Mucosa of gallbladder (tissue), 1 donor: ENCODE measurements around the gene TMEM272. TPM values are rescaled to one million over a fixed set of nuclear protein-coding genes. Genes with fewer than 3 reads are reported as not detected.

Experiments
- DNase-seq: peaks from one replicate; pipeline ENCODE4 v3.0.0-alpha.2; 2020; ENCODE audit warnings: low spot score
- total RNA-seq: library from RNA; stranded (reverse); gene quantifications from one replicate; pipeline ENCODE4 v1.2.1, GENCODE V29; 2021
- donor health status: DM: no; HTN: no; CAD: no.

TMEM272 gene
- total RNA-seq, 1 donor from 2014 or later: 1.0 TPM

DNA sequence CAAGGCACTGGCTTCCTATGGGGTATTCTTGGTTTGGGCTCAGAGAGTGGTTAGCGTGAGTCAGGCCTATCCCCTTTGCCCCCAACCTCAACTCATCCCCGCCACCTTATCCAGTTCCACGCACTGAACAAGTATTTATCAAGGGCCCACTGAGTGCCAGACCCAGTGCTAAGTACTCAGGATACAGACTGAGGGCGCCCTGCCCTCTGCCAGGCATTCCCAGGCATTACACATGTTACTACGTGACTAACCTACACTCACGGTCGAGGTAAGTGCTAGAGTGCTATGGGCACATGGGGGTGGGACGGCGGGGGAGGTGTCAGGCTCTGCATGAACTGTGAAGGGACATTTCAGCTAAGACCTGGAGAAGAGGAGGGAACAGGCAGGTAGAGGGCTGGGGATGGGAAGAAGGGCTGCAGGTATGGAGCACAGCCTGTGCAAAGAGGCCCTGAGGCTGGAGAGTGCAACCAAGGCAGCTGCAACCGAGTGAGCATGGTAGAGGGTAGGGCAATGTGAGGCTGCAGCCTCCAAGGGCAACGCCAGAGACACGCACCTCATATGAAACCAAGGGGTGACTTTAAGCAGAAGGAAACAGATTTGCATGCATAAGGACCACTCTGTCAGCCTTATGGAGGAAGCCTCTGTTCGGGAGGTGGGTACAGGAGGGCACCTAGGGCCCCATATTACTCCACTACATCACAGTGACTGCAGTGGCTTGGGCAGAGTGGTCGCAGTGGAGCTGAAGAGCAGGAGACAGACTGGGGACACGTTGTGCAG is 63.5 kb downstream of the TMEM272 start:
- no peak for DNase-seq

DNA sequence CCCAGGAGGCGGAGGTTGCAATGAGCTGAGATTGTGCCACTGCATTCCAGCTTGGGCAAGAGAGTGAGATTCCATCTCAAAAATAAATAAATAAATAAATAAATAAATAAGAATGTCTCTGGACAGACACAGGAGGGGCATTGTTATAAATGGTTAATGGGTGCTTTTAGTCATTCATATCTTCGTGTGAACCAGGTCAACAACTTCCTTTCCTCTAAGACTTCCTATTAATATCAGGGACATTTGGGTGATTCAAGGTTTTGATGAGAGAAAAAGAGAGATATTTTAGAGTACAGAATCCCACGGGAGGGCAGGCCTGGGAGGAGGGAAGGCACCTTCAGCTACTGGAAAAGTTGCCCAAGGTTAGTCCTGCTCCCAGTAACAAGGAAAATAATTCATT is 64.9 kb downstream of the TMEM272 start:
- DNase-seq: no peak

DNA sequence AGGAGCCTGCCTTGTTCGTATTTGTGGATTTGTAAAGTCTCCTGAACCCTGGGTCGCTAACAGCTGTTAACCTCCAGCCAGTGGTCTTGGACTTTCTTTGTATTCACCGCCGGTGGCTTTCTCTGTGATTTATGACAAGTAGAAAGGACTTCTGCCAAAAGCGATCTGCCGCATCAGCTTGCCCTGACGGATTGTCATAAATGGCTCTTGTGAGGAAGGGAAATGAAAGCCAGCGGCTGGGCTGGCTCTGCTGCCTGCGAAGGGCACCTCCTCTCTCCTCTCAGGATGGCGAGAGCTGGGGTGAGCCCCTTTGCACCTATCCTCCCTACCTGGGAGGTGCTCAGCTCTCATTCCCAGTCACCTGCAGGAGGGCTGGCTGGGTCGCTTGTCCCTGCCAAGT is 66.6 kb downstream of the TMEM272 start:
- DNase-seq: no peak

DNA sequence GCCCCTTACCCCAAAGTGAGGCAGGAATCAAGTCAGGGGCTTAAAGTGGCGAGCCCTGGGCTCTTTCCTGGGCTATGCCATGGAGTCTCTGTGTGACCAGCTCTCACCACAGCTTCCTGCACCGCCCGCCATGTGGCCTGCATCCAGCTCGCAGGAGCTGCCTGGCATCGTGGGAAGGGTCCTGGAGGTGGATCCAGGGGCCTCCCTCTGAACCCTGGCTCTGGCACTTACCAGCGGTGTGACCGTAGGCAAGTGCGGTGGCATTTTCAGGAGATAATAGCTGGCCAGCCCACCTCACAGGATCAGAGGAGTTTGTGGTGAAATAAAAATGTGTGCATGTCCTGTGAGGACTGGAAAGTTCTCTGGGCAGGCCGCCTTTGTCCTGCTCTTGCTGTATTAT is 67.1 kb downstream of the TMEM272 start:
- DNase-seq: no peak

DNA sequence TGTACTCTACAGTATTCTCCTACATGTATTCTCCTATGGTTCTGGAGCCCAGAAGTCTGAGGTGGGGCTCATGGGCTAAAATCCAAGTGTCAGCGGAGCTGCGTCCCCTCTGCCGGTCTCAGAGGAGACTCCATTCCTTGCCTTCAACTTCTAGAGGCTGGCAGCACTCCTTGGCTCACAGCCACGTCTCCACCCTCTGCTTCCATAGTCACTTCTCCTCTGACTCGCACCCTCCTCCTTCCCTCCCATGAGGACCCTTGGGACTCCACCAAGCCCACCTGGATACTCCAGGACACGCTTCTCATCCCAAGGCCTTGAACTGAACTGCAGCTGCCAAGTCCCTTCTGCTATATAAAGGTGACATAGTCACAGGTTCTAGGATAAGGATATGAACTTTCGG is 68.8 kb downstream of the TMEM272 start:
- DNase-seq: no peak

DNA sequence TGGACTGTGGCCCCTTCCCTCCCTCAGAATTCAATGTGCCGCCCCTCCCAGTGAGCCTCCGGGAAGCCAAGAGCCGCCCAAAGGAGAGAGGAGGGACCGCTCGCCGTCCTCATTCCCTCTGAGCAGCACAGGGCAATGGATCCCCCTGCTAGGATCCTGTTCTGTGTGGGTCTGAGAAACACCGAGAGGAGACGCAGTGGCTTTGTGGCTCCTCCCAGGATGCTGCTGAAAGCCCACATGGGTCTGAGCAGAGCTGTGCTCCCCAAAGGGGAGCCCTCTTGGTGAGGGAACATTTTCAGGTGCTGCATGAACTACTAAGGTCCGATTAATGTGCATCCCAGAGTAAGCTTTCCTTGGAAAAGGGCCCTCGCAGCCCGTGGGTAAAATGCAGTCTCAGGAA is 71.5 kb downstream of the TMEM272 start:
- no peak for DNase-seq

DNA sequence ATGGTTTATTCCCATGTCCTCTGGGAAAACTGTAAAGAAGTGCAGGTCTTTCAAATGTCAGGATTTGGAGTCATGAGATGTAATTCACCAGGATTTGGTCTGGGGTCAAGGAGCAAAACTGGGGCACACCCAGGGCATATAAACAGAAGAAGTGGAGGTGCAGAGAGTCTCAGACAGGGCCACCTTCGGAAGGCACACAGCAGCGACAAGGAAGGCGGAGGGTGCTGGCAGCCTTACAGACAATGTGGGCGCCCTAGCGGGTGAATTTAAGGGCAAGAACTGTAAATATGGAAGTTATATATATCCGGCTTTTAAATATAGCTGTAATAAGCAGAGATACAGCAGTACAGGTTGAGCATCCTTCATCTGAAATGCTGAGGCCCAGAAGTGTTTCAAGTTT is 72.2 kb downstream of the TMEM272 start:
- DNase-seq: no peak

DNA sequence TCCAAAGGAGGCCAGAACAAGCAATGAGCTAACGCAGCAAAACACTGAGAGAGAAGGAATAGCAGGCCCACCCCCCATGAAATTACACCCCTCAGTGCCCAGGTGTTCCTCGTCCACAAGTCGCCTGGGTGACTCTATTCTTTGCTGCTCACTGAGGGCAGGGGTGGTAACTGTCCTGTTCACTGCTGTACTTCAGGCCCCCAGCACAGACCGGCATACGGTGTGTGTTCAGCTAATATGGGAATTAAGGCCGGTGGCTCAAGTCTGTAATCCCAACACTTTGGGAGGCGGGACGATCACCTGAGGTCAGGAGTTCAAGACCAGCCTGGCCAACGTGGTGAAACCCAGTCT is 72.9 kb downstream of the TMEM272 start:
- DNase-seq: no peak

DNA sequence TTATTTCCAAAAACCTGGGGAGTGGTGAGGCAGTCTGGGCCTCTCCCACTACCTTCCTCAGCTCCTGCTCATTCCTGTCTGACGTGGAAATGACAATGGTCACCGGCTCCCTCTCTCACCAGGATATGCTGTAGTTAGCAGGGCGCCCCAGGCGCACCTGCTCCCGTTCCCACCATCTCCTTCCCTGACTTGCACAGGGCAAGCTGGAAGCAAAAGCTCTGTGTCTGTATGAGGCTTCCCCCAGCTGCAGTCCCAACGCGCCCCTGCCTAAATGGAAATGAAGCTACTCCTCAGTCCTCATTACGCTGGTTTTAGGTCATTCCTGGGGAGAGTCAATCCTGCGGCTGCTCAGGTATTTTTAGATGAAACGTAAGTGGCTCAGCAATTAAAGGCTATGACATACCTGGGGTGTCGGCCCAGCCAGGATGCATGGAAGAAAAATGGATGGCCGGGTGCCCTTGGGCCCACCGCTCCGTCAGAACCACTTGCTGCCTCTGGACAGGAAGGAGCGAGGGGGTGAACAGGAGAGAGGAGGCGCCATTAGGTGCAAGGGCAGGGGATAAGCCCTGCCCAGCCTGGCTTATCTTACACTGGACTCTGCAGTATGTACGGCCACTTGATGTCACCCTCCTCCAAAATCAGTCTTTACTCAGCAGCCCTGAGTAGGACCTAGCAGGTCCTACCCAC is 73.4 kb downstream of the TMEM272 start:
- no peak for DNase-seq

DNA sequence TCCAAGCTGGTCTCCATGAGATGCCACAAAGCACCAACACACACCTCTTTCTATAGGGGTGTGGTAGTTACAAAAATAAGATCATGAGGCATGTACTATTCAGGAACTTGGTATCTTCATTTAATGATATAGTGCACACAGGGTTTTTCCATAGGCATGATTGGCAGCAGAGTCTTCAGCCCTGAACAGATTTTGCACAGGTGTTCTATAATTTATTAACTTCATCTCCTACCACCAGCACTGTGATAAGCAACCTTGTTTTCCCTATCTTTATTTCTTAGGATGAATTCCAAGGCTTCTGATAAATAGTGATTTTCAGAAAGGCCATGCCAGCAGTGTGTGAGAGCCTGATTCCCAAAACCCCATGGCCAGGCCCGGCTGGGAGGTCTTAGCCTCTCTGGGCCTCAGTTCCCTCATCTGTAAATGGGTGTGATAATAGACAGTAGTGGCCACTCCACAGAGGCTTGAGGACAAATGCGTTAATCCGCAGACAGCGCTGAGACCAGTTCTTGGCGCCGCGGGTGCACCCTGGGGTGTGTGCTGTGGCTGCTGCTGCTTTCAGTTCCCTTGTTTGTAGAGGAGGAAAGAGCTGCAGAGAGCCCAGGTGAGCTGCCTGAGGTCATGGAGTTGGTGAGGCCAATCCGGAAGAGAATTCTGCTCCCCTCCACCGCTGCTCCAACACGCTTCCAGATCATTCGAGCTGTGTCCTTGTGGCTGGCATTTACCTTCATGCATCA is 74.1 kb downstream of the TMEM272 start:
- DNase-seq: no peak

DNA sequence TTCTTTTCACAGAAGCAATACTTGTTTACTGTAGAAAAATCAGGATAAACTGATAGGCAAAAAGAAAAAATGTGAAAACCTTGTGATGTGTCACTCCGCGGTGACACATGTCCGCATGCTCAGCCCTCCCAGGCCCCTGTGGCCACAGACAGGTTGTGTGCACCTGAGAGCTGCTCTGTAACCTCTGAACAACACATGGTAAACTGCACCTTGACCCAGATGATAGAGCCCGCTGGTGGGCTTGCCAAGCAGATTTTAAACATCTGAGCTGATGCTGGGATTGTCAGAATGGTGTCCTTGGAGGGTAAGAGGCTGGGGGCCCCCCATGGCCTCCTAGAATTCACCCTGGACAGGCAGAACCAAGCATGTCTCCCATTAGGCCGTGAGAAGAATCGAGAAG is 74.8 kb downstream of the TMEM272 start:
- DNase-seq: no peak

DNA sequence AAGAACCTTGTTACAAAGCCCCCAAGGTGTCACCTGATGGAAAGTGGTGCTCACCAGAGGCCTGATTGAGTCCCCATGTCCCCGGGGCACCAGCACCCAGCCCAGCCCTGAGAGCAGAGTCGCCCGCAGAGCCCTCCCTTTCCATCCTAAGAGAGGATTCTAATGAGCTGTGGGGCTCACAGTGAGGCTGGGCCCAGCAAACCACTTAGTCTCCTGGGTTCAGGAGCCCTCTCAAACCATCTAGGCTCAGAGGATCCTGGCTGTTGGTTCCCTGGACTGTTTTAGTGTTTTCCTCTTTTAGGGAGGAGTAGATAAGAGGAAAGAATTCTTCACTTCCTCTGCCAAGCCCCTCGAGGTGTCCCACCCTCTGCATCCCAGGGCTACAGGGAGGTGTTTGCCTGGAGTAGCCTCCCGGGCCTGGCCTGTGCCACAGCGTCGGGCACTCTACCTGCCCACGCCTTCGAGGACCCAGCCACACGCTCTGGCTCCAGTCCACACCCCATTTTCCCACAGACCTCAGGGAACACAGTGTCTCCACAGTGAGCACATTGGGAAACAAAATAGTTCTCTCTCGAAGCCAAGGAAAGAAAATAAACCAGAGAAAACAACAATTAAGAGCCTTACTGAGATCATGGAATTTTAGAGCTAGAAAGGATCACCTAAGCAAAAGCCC is 75.4 kb downstream of the TMEM272 start:
- peak; percentile 28 for DNase-seq

DNA sequence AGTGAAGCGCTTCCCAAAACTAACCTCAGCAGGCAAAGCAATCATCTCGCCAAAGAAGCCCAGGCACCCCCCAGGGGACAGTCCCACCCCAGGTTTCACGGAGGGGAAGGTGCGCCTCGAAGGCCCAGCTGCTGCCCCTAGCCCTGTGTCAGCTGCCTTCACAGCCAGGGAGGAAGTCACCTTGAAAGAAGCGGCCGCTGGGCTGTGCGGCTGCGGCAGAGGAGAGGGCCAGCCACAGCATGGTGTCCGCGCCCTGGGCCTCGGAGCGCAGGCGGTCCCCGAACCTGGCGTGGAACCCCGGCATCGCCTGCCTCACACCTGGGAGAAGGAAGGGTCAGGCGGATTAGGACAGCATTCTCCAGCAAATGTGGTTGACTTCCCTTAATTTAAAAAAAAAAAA is 76.0 kb downstream of the TMEM272 start:
- DNase-seq: no peak

DNA sequence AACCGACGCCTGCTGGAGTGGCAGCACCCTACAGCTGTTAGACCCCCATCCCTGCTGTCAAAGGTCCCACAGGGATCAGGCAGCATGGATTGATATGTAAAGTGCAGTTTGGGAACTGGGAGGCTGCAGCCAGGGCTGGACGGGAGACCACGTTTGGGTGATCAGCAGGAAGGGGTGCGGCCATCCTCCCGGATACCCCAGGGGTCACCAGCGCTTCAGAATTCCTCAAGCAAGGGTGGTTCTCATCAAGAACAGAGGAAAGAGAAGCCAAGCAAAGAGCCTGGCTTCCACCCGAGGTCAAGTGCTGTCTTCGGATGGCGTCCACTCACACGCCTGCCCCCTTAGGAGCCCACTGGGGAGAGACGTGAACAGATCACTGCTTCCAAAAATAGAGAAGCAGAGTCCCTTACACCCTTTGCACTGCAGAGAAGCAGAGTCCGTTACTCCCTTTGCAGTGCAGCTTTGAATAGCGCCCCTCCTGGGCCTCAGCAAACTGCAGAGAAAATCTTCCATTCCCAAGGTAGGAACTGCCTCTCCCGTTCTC is 76.5 kb downstream of the TMEM272 start:
- DNase-seq: no peak

DNA sequence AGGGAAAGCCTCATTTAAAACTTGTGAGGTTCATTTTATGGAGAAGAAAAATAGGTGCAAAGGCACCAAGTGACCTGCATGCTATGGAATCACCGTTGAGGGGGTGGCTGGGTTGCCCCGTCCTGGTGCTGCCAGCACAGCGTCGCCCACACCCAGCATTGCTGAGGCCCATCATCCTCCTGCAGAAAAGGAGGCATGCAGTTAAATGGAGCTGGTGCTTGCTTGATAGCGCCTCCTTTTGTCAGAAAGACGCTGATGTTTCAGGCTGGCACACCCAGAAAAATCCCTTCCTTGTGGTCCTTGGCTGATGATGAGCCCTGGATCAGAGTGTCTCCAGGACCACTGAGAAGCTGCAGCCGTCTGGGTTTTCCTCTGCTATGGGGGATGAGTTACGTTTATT is 77.9 kb downstream of the TMEM272 start:
- DNase-seq: no peak

DNA sequence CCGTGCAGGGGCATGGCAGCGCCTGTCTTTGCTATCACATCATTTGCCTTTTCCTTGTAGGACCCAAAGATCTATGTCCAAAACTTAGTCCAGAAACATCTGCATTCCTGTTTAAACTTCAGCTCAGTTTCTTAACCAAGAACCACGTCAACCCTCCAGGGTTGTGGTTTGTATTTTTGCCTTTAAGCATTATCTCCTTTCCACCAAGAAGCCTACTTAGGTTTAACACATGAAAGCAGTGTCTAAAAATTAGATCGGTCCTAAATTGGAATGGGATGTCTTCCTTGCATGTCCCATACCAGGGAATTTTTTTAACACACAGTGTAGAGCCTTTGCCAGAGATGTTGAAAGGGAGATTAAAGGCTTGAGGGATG is 79.8 kb downstream of the TMEM272 start:
- DNase-seq: no peak

DNA sequence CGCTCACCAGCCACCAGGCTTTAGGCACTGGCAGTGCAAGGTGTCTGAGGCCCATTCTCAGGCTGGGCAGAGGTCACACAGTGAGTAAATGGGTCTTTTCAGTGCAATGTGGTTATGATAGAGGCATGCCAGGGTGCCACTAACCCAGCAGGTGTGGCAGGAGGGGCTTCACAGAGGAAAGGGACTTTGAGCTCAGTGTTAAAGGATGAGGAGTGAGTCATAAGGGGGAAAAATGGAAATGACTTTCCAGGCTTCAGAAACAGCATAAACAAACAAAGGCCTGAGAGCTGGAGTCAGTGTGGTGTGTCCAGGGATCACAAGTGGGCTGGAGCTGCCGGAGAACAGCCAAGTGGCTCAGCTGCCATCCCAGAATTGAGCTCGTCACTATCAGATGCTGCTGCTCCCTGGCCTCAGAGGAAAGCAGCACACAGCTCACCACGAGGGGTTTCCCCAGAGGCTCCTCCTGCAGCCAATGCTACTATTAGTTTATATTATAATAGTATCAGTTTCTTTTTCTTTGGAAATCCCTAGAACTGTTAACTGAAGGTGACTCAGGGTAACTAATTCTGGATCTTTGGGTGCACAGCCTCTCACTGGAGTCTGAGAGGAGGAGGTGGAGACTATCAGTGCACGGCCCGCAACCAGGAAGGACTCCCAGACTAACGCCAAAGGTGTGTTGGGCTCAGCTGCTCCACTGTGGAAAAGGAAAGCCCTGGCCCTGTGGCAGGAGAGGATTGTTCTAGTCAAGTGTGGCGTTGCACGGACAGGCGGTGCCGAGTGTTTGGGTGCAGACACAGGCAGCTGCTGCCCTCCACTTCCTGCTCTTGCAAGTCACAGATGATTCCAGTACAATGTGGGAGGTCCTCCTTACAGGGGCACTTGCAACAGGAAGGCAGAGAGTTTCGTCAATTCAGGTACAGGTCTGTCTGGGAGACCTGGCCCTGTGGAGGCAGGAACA is 80.5 kb downstream of the TMEM272 start:
- DNase-seq: peak; percentile 67

DNA sequence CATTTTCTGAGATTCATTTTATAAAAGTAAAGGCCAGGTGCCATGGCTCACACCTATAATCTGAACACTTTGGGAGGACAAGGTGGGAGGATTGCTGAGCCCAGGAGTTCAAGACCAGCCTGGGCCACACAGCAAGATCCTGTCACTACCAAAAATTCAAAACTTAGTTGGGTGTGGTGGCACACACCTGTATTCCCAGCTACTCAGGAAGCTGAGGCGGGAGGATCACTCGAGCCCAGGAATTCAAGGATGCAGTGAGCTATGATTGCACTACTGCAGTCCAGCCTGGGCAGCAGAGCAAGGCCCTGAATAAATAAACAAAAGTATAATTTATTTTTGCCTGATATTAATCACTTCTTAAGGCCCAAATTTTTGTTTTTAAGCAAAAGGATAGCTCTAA is 81.5 kb downstream of the TMEM272 start:
- no peak for DNase-seq
